Measurements from ENCODE around the gene OBSCN.

OBSCN gene

GRCh38 chr1:228207851-228208821 is at the start of gene OBSCN:
Gene OBSCN, plus strand, starts transcription at chr1:228208044. Its CDS starts 3,740 bp downstream, at chr1:228211784.
- no peak for DNase-seq (ENCODE audit: low read depth in 1 of 2, low spot score in 1 of 2)

- no peak for DNase-seq (ENCODE audit: low read depth in 1 of 2, low spot score in 1 of 2)
Observed at GRCh38 chr1:228158151-228159007, 49.5 kb upstream of the OBSCN start.

GRCh38 chr1:228159008-228159665 is 48.7 kb upstream of the OBSCN start:
- DNase-seq (ENCODE audit: low read depth in 1 of 2, low spot score in 1 of 2) = no peak

GRCh38 chr1:228160201-228160761 is 47.6 kb upstream of the OBSCN start:
- no peak for DNase-seq (ENCODE audit: low read depth in 1 of 2, low spot score in 1 of 2)

- no peak for DNase-seq (ENCODE audit: low read depth in 1 of 2, low spot score in 1 of 2)
Observed at GRCh38 chr1:228161362-228161761, 46.5 kb upstream of the OBSCN start.

GRCh38 chr1:228161866-228162265 is 46.0 kb upstream of the OBSCN start:
- no peak for DNase-seq (ENCODE audit: low read depth in 1 of 2, low spot score in 1 of 2)

GRCh38 chr1:228162286-228163006 is 45.4 kb upstream of the OBSCN start:
- no peak for DNase-seq (ENCODE audit: low read depth in 1 of 2, low spot score in 1 of 2)

GRCh38 chr1:228163007-228163753 is 44.7 kb upstream of the OBSCN start:
- no peak for DNase-seq (ENCODE audit: low read depth in 1 of 2, low spot score in 1 of 2)

- no peak for DNase-seq (ENCODE audit: low read depth in 1 of 2, low spot score in 1 of 2)
Observed at GRCh38 chr1:228163776-228164519, 43.9 kb upstream of the OBSCN start.

GRCh38 chr1:228164561-228165371 is 43.1 kb upstream of the OBSCN start:
- DNase-seq (ENCODE audit: low read depth in 1 of 2, low spot score in 1 of 2) = no peak

GRCh38 chr1:228165372-228166169 is 42.3 kb upstream of the OBSCN start, which contains the start of gene IBA57:
Gene IBA57, plus strand, starts transcription at chr1:228165804. Its CDS starts 13 bp downstream, at chr1:228165817.
- peak; percentile 99 for DNase-seq (ENCODE audit: low read depth in 1 of 2, low spot score in 1 of 2)

- DNase-seq (ENCODE audit: low read depth in 1 of 2, low spot score in 1 of 2) = peak; percentile 24 to 33
Observed at GRCh38 chr1:228166170-228166936, 41.5 kb upstream of the OBSCN start.

GRCh38 chr1:228168563-228169270 is 39.1 kb upstream of the OBSCN start:
- no peak for DNase-seq (ENCODE audit: low read depth in 1 of 2, low spot score in 1 of 2)

- DNase-seq (ENCODE audit: low read depth in 1 of 2, low spot score in 1 of 2) = no peak
Observed at GRCh38 chr1:228169345-228169744, 38.5 kb upstream of the OBSCN start.

- no peak for DNase-seq (ENCODE audit: low read depth in 1 of 2, low spot score in 1 of 2)
Observed at GRCh38 chr1:228170666-228171065, 37.2 kb upstream of the OBSCN start.

All from activated CD4-positive, alpha-beta T cell treated with anti-CD3 and anti-CD28 coated beads, Interleukin-2, amount 50 U/mL, for 24 hours (primary cell).